NCI-H2196 (cell line): Measurements from ENCODE around the gene TAS2R10.

Experiments used
- DNase-seq: peaks from one replicate; lab custom pipeline; 2025; ENCODE audit not compliant: unreplicated experiment; lab: John Stamatoyannopoulos, UW

TAS2R10 gene

DNA sequence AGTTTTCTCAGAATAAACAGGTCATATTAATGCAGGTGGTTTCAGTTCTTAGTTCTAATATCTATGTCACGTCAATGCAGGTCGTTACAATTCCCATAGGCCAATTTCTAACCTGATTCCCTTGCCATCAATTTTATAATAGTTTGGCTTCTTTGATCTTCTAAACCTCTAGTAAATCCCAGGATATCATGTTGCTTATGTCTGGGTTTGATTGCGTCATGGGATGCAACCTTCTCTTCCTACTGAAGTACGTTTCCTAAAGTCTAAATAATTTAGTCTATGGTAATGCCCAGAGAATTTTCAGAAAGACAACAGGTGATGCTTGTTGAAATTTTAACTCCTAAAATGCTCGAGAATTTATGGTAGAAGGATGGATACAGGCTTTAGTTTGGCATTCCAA, 42.9 kb downstream of the TAS2R10 start:
- no peak for DNase-seq

DNA sequence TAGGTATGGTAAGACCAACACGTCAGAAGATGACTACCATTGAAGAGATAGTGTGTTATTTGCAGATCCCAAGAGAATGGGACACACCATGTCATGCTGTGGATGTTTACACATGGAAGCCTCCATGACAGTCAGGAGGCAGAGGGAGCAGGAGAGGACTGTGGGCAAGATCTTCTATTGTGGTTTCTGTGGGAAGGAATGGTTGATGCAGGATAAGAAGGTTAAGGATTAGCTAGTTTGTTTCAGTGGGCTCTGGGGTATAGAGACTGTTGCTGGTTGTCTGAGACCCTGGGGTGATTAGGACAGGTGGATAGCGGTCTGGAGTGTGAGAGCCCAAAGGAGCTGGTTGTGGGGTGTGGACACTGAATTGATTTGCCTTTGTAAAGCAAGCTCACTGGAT, 47.1 kb downstream of the TAS2R10 start:
- DNase-seq = no peak
